RWPE1 (cell line): Measurements from ENCODE around the gene EPAS1.
A peak's percentile ranks its signal among the peaks of the same experiment; 100 is the strongest.

Experiments used
- CTCF ChIA-PET: fragments of 350-600 bp; sonication (Branson Sonifier 250); formaldehyde crosslinking; extraction: SDS; loops from one replicate; lab custom pipeline; 2021; lab: Yijun Ruan, JAX
- POLR2A ChIA-PET: fragments of 400-600 bp; formaldehyde crosslinking; extraction: SDS; loops from one replicate; lab custom pipeline; 2020; ENCODE audit warnings: antibody characterized with exemption; ENCODE audit not compliant: low non-redundant PET; lab: Yijun Ruan, JAX
- DNase-seq: peaks from one replicate; pipeline ENCODE4 v3.0.0; 2012; ENCODE audit warnings: low spot score
- H3K27ac ChIP-seq: fragments of 450-650 bp; 2 replicates; pipeline ENCODE4 v1.5.1; 2017
- CTCF ChIP-seq: fragments of 450-650 bp; conservative IDR thresholded peaks from 2 replicates; pipeline ENCODE4 v1.5.1; 2017; ENCODE audit warnings: low read depth, mild to moderate bottlenecking

The EPAS1 gene

GRCh38 chr2:46377666-46378560 lies 80.7 kb downstream of the EPAS1 start:
- peak overlapping the region; percentile 20 for H3K27ac ChIP-seq
- ChIA-PET CTCF (interaction anchor here (0.5 to 0.8 kb wide), 4 partner anchors 26 to 408 kb away, joined by 3 to 6 read pairs (median 4); no protein-coding TSS in a partner anchor), POLR2A (no interaction called here)
- no peak for TF ChIP-seq CTCF
- no peak for DNase-seq

- H3K27ac ChIP-seq = peak overlapping the region; percentile 46; the same call in 1 of the 2 replicates
- ChIA-PET CTCF (interaction anchor here (0.8 kb wide), 1 partner anchor 25 kb away, joined by 3 read pairs; no protein-coding TSS in a partner anchor), POLR2A (no interaction called here)
- no peak for DNase-seq
- TF ChIP-seq CTCF = no peak
Measured at GRCh38 chr2:46378616-46379015, 81.4 kb downstream of the EPAS1 start.

GRCh38 chr2:46379213-46380037 lies 82.2 kb downstream of the EPAS1 start:
- DNase-seq = no peak
- H3K27ac ChIP-seq = peak overlapping the region; percentile 49; the same call in 1 of the 2 replicates
- ChIA-PET POLR2A (no interaction called here), CTCF (interaction anchor here (0.8 kb wide), 1 partner anchor 24 kb away, joined by 3 read pairs; no protein-coding TSS in a partner anchor)
- no peak for TF ChIP-seq CTCF

GRCh38 chr2:46380038-46380940 lies 83.1 kb downstream of the EPAS1 start:
- ChIA-PET POLR2A (no interaction called here), CTCF (interaction anchor here (0.6 kb wide), 1 partner anchor 741 kb away, joined by 3 read pairs; no protein-coding TSS in a partner anchor)
- peak overlapping the region; percentile 49 for H3K27ac ChIP-seq

GRCh38 chr2:46381263-46381849 lies 84.1 kb downstream of the EPAS1 start:
- TF ChIP-seq CTCF = no peak
- CTCF ChIA-PET = interaction anchor here (0.6 to 0.8 kb wide), 2 partner anchors 9 to 742 kb away, joined by 3 read pairs; no protein-coding TSS in a partner anchor
- DNase-seq = no peak
- POLR2A ChIA-PET = no interaction called here
- peak overlapping the region; percentile 49 for H3K27ac ChIP-seq

More at GRCh38 chr2:46380038-46380940, 83.1 kb downstream of the EPAS1 start:
- no peak for DNase-seq
- TF ChIP-seq CTCF = no peak
